Endothelial cell of umbilical vein (primary cell): ENCODE results near the gene DAB1.

Experiments used
- CTCF ChIP-seq, 2 donors: IDR thresholded peaks; 1 replicate in 1 of 2; 2 replicates in 1 of 2; pipeline ENCODE4 v1.5.1; 2011; ENCODE audit warnings: low read length in 2 of 2, mild to moderate bottlenecking in 2 of 2, moderate library complexity in 2 of 2, control low read depth in 1 of 2, inconsistent platforms in 1 of 2, low read depth in 1 of 2; ENCODE audit not compliant: insufficient read depth in 1 of 2; ENCODE audit errors: extremely low read depth in 1 of 2
- EZH2 ChIP-seq: IDR thresholded peaks from 2 replicates; pipeline ENCODE4 v1.6.1; 2012; ENCODE audit warnings: borderline replicate concordance, low read depth, mild to moderate bottlenecking, moderate library complexity, low read length, inconsistent platforms; ENCODE audit not compliant: severe bottlenecking
- POLR2A ChIP-seq: IDR thresholded peaks from 2 replicates; pipeline ENCODE4 v1.6.1; 2012; ENCODE audit warnings: low read depth, mild to moderate bottlenecking, control low read depth, low read length

- TF ChIP-seq POLR2A (no peak), EZH2 (no peak), CTCF (IDR thresholded peaks at IDR 0.05; ENCODE audit: extremely low read depth in 1 of 2, insufficient read depth in 1 of 2, low read depth in 1 of 2, low read length in 2 of 2) (no peak)
Observed at GRCh38 chr1:57229076-57229475, 194.8 kb downstream of the DAB1 start.
